Testis (tissue), 3 donors: ENCODE data around the gene FFAR3. TPM values are rescaled to one million over a fixed set of nuclear protein-coding genes. Genes with fewer than 3 reads are reported as not detected.

Experiments used
- DNase-seq: peaks from one replicate; pipeline ENCODE4 v3.0.0-alpha.2; 2019
- H3K27ac ChIP-seq, 2 donors: fragments of 200-600 bp; sonication (generic); one replicate each; pipeline ENCODE4 v1.5.1; 2019
- H3K27me3 ChIP-seq: fragments of 200-600 bp; sonication (generic); one replicate; pipeline ENCODE4 v1.5.1; 2019
- H3K36me3 ChIP-seq: fragments of 200-600 bp; sonication (generic); one replicate; pipeline ENCODE4 v1.5.1; 2017; ENCODE audit warnings: low read depth; ENCODE audit errors: missing control alignments
- H3K4me1 ChIP-seq: fragments of 200-600 bp; sonication (generic); one replicate; pipeline ENCODE4 v1.5.1; 2019
- H3K4me3 ChIP-seq, 2 donors: fragments of 200-600 bp; sonication (generic); one replicate each; pipeline ENCODE4 v1.5.1; 2017 to 2019
- H3K9me3 ChIP-seq: fragments of 200-600 bp; sonication (generic); one replicate; pipeline ENCODE4 v1.5.1; 2017
- CTCF ChIP-seq, 3 experiments: fragments of 450-650 bp in 2 of 3; fragments of 200-600 bp in 1 of 3; sonication (generic) in 1 of 3; IDR thresholded peaks; one replicate each; pipeline ENCODE4 v1.5.1; 2016 to 2019; ENCODE audit warnings: antibody characterized with exemption in 3 of 3, mild to moderate bottlenecking in 2 of 3, moderate library complexity in 1 of 3
- POLR2A ChIP-seq: fragments of 450-650 bp; IDR thresholded peaks from one replicate; pipeline ENCODE4 v1.6.1; 2017; ENCODE audit warnings: antibody characterized with exemption, mild to moderate bottlenecking, moderate library complexity
- WGBS, 2 donors: methylation state at CpG; one replicate each; pipeline ENCODE4 v1.1.5; 2018; 5-methylcytosine and 5-hydroxymethylcytosine counted together
- intact Hi-C: fragments of 100-400 bp; cut with DNase I; formaldehyde crosslinking; loops from one replicate; pipeline ENCODE4 v1.15.1; 2023; ENCODE audit warnings: low total_unique reads
- polyA plus RNA-seq: library from polyadenylated mRNA; stranded (reverse); fragments of 350-450 nt; fragmentation: Illumina TruSeq; extraction: RNeasy Lipid Tissue Mini Kit (QIAGEN cat#74804); gene quantifications from one replicate; pipeline ENCODE4 v1.2.3, GENCODE V29; 2014; ENCODE audit warnings: low read depth, low replicate concordance; ENCODE audit not compliant: insufficient read depth
- total RNA-seq, 2 donors: library from RNA; depleted of rRNA; stranded (reverse); fragments of >200 nt; gene quantifications; one replicate each; pipeline ENCODE4 v1.2.3, GENCODE V29; 2016

The FFAR3 gene
- total and polyA plus RNA-seq, 3 donors from 2014 or later = 0.25 to 0.47 TPM; not detected in 1

DNA sequence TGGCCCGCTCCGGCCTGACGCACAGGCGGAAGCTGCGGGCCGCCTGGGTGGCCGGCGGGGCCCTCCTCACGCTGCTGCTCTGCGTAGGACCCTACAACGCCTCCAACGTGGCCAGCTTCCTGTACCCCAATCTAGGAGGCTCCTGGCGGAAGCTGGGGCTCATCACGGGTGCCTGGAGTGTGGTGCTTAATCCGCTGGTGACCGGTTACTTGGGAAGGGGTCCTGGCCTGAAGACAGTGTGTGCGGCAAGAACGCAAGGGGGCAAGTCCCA is 6.1 kb upstream of the FFAR3 start:
- DNase-seq = no peak
- WGBS, 2 donors = 66 to 67% methylated on average over 9 to 18 of the region's 18 CpGs
- Histone ChIP-seq H3K27me3 (no peaks in the 10 kb centered on the region), H3K4me3 (peak overlapping the region in 1 of 2 donors; percentile 2), H3K4me1 (peaks cover 5% of the 10 kb centered on the region), H3K27ac (no peak overlapping the region), H3K36me3 (no peaks in the 10 kb centered on the region), H3K9me3 (no peaks in the 10 kb centered on the region)
- no peak for TF ChIP-seq POLR2A
- no peak for TF ChIP-seq CTCF (IDR thresholded peaks at IDR 0.05)
- intact Hi-C loops = loop anchor here (10.0 kb wide), 1 partner anchor 143 kb away; the partner anchor contains the start of gene KRTDAP

DNA sequence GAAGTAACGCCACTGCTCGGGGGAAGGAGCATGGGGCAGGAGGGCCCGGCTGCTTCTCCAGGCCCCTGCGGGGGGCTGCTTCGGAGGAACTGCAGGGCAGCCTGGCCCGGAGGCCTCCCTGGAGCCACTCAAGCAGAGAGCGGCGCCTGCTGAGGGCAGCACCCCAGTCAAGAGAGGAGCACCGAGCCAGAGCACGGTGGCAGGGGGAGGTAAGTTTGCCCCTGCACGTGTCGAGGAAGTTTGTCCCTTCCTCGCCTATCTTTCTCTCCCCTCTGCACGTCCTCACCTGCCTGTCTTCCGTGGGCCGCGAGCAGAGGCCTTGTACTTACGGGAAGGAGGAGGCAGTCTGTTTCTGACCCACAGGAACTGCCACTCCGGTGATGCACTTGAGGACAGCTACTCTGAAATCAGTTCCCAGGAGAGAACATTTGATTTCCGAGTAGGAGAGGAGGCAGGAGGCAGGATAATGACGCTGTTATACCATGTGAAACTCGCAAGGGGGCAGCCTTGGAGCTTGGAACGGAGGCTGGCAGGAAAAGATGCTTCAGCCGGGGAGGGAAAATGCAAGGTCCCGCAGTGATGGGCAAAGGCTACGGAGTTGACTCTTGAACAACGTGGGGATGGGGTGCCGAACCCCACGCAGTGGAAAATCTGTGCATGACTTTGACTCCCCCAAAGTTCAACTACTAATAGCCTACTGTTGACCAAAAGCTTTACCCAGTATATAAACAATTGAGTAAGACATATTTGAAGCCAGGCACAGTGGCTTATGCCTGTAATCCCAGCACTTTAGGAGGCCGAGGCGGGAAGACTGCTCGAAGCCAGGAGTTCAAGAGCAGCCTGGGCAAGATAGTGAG is 5.6 kb upstream of the FFAR3 start:
- no peaks in the 10 kb centered on the region for H3K27me3 ChIP-seq
- no peak overlapping the region for H3K27ac ChIP-seq
- intact Hi-C loops = loop anchor here (10.0 kb wide), 1 partner anchor 142 kb away; the partner anchor contains the start of gene KRTDAP
- peak; percentile 73 for DNase-seq
- H3K36me3 ChIP-seq = no peaks in the 10 kb centered on the region
- H3K4me1 ChIP-seq = peaks cover 5% of the 10 kb centered on the region
- peak; percentile 63 to 84 (median 69) for TF ChIP-seq CTCF (IDR thresholded peaks at IDR 0.05)
- TF ChIP-seq POLR2A = no peak
- H3K4me3 ChIP-seq = peak overlapping the region in 1 of 2 donors; percentile 2
- no peaks in the 10 kb centered on the region for H3K9me3 ChIP-seq
- WGBS, 2 donors = 20 to 26% methylated on average over 29 to 31 of the region's 32 CpGs

- H3K27ac ChIP-seq = no peak overlapping the region
- DNase-seq = no peak
- no peaks in the 10 kb centered on the region for H3K36me3 ChIP-seq
- 63 to 75% methylated on average over 9 of the region's 9 CpGs for WGBS, 2 donors
- TF ChIP-seq POLR2A = no peak
- no peak for TF ChIP-seq CTCF (IDR thresholded peaks at IDR 0.05)
- intact Hi-C loops = loop anchor here (10.0 kb wide), 1 partner anchor 141 kb away; the partner anchor contains the start of gene KRTDAP
- no peak overlapping the region for H3K4me3 ChIP-seq
- no peaks in the 10 kb centered on the region for H3K9me3 ChIP-seq
- no peaks in the 10 kb centered on the region for H3K27me3 ChIP-seq
- H3K4me1 ChIP-seq = peaks cover 5% of the 10 kb centered on the region
These were observed 4.6 kb upstream of the FFAR3 start for GRCh38 chr19:35353635-35354034.

DNA sequence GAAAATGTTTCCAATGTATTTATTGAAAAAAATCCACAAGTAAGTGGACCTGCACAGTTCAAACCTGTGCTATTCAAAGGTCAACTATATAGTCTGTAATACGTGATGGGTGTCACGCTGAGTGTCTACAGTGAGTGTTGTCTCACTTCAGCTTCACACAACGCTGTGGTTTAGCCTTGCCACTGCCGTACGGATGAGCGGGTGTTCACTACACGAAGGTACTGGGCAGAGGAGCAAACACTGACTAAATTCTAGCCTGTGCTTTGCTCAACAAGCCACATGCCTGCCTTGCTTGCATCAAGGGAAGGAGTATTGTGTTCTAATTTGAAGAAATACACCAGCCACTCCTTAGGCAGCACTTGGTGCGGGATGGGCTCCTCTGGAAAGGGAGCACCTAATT is 3.4 kb upstream of the FFAR3 start:
- 90 to 91% methylated on average over 8 of the region's 8 CpGs for whole genome bisulfite sequencing, 2 donors
- Histone ChIP-seq H3K4me3 (no peak overlapping the region), H3K4me1 (no peaks in the 10 kb centered on the region), H3K27ac (no peak overlapping the region), H3K9me3 (no peaks in the 10 kb centered on the region), H3K36me3 (no peaks in the 10 kb centered on the region), H3K27me3 (no peaks in the 10 kb centered on the region)
- DNase-seq = no peak
- TF ChIP-seq CTCF (IDR thresholded peaks at IDR 0.05) (no peak), POLR2A (no peak)
- intact Hi-C loops = loop anchor here (10.0 kb wide), 1 partner anchor 140 kb away; the partner anchor contains the start of gene KRTDAP
